ENCODE results near the gene STIM1.

DNA sequence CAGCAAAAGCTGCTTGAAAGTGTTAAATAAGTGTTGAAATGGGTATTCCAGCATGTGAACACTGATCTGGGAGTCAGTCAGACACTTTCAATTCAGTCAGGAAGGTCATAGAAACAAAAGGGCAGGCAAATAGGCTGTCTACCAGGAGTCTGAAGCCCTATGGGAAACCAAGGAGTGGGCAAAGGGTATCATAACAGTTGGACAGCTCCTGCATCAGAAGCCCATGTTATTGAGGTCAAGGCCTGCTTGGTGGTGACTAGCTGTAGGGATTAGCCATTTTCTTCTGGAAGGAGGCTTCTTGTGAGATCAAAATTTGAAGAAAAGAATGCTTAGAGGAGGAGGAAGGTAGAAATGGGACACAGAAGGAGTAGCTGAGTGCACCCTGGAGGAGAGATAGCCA, 97.3 kb downstream of the STIM1 start:
- TF ChIP-seq, protein P1, sequence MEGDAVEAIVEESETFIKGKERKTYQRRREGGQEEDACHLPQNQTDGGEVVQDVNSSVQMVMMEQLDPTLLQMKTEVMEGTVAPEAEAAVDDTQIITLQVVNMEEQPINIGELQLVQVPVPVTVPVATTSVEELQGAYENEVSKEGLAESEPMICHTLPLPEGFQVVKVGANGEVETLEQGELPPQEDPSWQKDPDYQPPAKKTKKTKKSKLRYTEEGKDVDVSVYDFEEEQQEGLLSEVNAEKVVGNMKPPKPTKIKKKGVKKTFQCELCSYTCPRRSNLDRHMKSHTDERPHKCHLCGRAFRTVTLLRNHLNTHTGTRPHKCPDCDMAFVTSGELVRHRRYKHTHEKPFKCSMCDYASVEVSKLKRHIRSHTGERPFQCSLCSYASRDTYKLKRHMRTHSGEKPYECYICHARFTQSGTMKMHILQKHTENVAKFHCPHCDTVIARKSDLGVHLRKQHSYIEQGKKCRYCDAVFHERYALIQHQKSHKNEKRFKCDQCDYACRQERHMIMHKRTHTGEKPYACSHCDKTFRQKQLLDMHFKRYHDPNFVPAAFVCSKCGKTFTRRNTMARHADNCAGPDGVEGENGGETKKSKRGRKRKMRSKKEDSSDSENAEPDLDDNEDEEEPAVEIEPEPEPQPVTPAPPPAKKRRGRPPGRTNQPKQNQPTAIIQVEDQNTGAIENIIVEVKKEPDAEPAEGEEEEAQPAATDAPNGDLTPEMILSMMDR (IDR thresholded peaks at IDR 0.05) = no peak
- no peak for TF ChIP-seq POLR2A (IDR thresholded peaks at IDR 0.05)

Data from gastroesophageal sphincter (tissue), 3 donors.